ENCODE measurements around the gene CCDC171.

GRCh38 chr9:15552636-15553527 is at the start of gene CCDC171:
- no peak for TF ChIP-seq CTCF (IDR thresholded peaks at IDR 0.05; ENCODE audit: low read depth, low read length, missing input control)
- no peak for TF ChIP-seq GABPA (IDR thresholded peaks at IDR 0.05 in 1 of 2, conservative IDR thresholded peaks at IDR 0.05 in 1 of 2)
- TF ChIP-seq SP1 (IDR thresholded peaks at IDR 0.05) = peak; percentile 20
- no peak for TF ChIP-seq NR2F2 (IDR thresholded peaks at IDR 0.05)

All from liver (tissue), 3 donors.